Neural cell (in vitro differentiated cells): ENCODE results near the gene ACIN1. TPM values are rescaled to one million over a fixed set of nuclear protein-coding genes. Genes with fewer than 3 reads are reported as not detected.

Experiments used
- H2AFZ ChIP-seq: fragments of 200-600, 300-800 bp; sonication (generic), shearing (Covaris generic); 2 replicates; pipeline ENCODE4 v1.6.0; 2014; ENCODE audit warnings: low read depth, mild to moderate bottlenecking, antibody characterized with exemption, low read length, moderate library complexity
- H3F3A ChIP-seq: fragments of 200-600 bp; shearing (Covaris generic); 2 replicates; pipeline ENCODE4 v1.6.1; 2016; ENCODE audit warnings: mild to moderate bottlenecking, moderate library complexity, mixed read lengths, antibody characterized with exemption, low read length; ENCODE audit not compliant: insufficient read depth, poor library complexity, severe bottlenecking
- H3K27ac ChIP-seq: fragments of 200-600, 300-800 bp; sonication (generic), shearing (Covaris generic); 2 replicates; pipeline ENCODE4 v1.5.1; 2014; ENCODE audit warnings: mild to moderate bottlenecking, low read length, moderate library complexity
- H3K27me3 ChIP-seq: fragments of 300-800, 200-600 bp; sonication (generic), shearing (Covaris generic); 2 replicates; pipeline ENCODE4 v1.6.0; 2014; ENCODE audit warnings: mild to moderate bottlenecking, low read depth, low read length, moderate library complexity; ENCODE audit not compliant: insufficient read depth
- H3K36me3 ChIP-seq: fragments of 300-800, 200-600 bp; sonication (generic), shearing (Covaris generic); 2 replicates; pipeline ENCODE4 v1.5.1; 2014; ENCODE audit warnings: mild to moderate bottlenecking, antibody characterized with exemption, low read length, moderate library complexity; ENCODE audit not compliant: insufficient read depth
- H3K4me2 ChIP-seq: fragments of 300-800, 200-600 bp; sonication (generic), shearing (Covaris generic); 2 replicates; pipeline ENCODE4 v1.6.0; 2014; ENCODE audit warnings: mild to moderate bottlenecking, low read length
- H3K4me3 ChIP-seq: fragments of 300-800, 200-600 bp; sonication (generic), shearing (Covaris generic); 2 replicates; pipeline ENCODE4 v1.5.1; 2014; ENCODE audit warnings: mild to moderate bottlenecking, low read length, moderate library complexity
- H3K79me2 ChIP-seq: fragments of 200-600 bp; shearing (Covaris generic); replicated peaks from 2 replicates; pipeline ENCODE4 v1.6.0; 2014; ENCODE audit warnings: mild to moderate bottlenecking, low read length, moderate library complexity; ENCODE audit not compliant: insufficient read depth
- H3K9ac ChIP-seq: fragments of 300-800, 200-600 bp; sonication (generic), shearing (Covaris generic); 2 replicates; pipeline ENCODE4 v1.6.1; 2016; ENCODE audit warnings: mild to moderate bottlenecking, low read length, mixed read lengths
- H3K9me2 ChIP-seq: fragments of 200-600 bp; shearing (Covaris generic); 2 replicates; pipeline ENCODE4 v1.6.1; 2016; ENCODE audit warnings: mild to moderate bottlenecking, low read length, mixed read lengths; ENCODE audit not compliant: insufficient read depth
- H3K9me3 ChIP-seq: fragments of 200-600, 300-800 bp; sonication (generic), shearing (Covaris generic); 2 replicates; pipeline ENCODE4 v1.6.1; 2016; ENCODE audit warnings: mild to moderate bottlenecking, mixed run types, low read length, moderate library complexity, mixed read lengths
- H4K20me1 ChIP-seq: fragments of 200-600 bp; shearing (Covaris generic); 2 replicates; pipeline ENCODE4 v1.6.1; 2016; ENCODE audit warnings: mild to moderate bottlenecking, mixed run types; ENCODE audit not compliant: insufficient read depth
- EP300 ChIP-seq: fragments of 450-650 bp; conservative IDR thresholded peaks from 2 replicates; pipeline ENCODE4 v1.6.1; 2014; ENCODE audit warnings: antibody characterized with exemption, mild to moderate bottlenecking, moderate library complexity; ENCODE audit not compliant: poor library complexity, severe bottlenecking
- EZH2 ChIP-seq: fragments of 200-600, 300-800 bp; shearing (Covaris generic), sonication (generic); IDR thresholded peaks from 2 replicates; pipeline ENCODE4 v1.6.1; 2014; ENCODE audit warnings: antibody characterized with exemption, low read length, borderline replicate concordance, mild to moderate bottlenecking; ENCODE audit not compliant: insufficient read depth, poor library complexity, severe bottlenecking
- MXI1 ChIP-seq: fragments of 450-650 bp; conservative IDR thresholded peaks from 2 replicates; pipeline ENCODE4 v1.6.1; 2014; ENCODE audit warnings: antibody characterized with exemption, mild to moderate bottlenecking; ENCODE audit not compliant: poor library complexity, severe bottlenecking
- POLR2AphosphoS5 ChIP-seq: IDR thresholded peaks from 2 replicates; pipeline ENCODE4 v1.6.1; 2012
- RAD21 ChIP-seq: fragments of 450-650 bp; conservative IDR thresholded peaks from 2 replicates; pipeline ENCODE4 v1.6.1; 2014; ENCODE audit warnings: antibody characterized with exemption, mild to moderate bottlenecking, moderate library complexity
- REST ChIP-seq: IDR thresholded peaks from 2 replicates; pipeline ENCODE4 v1.6.1; 2012; ENCODE audit warnings: borderline replicate concordance
- SMC3 ChIP-seq: fragments of 450-650 bp; conservative IDR thresholded peaks from 2 replicates; pipeline ENCODE4 v1.6.1; 2014; ENCODE audit warnings: antibody characterized with exemption, mild to moderate bottlenecking, moderate library complexity; ENCODE audit not compliant: poor library complexity
- TAF1 ChIP-seq: IDR thresholded peaks from 2 replicates; pipeline ENCODE4 v1.6.1; 2012; ENCODE audit warnings: low read depth
- polyA plus RNA-seq: library from polyadenylated mRNA; depleted of rRNA; stranded (reverse); fragments of >200 nt; gene quantifications from 2 replicates; pipeline ENCODE4 v1.2.3, GENCODE V29; 2014
- TF ChIP-seq, protein P1 (sequence below): fragments of 450-650 bp; IDR thresholded peaks from 2 replicates; pipeline ENCODE4 v1.5.1; 2014; ENCODE audit warnings: antibody characterized with exemption, mild to moderate bottlenecking, moderate library complexity; ENCODE audit not compliant: poor library complexity, severe bottlenecking

The ACIN1 gene
- polyA plus RNA-seq, 1 donor from 2014 or later, result 143 TPM

DNA sequence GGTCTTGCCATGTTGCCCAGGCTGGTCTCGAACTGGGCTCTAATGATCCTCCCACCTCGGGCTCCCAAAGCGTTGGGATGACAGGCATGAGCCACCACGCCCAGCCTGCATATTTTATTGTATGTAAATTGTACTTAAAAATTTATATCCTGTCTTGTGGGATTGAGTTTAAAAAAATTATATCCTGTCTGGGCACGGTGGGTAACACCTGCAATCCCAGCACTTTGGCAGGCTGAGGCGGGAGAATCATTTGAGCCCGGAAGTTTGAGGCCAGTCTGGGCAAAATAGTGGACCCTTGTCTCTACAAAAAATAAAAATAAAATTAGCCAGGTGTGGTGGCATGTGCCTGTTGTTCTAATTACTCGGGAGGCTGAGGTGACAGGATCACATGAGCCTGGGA, 38.0 kb upstream of the ACIN1 start:
- Histone ChIP-seq H4K20me1 (no peaks in the 10 kb centered on the region), H3K36me3 (no peaks in the 10 kb centered on the region), H3K27me3 (no peaks in the 10 kb centered on the region), H3K27ac (no peak overlapping the region), H3F3A (no peaks in the 10 kb centered on the region), H3K9me2 (no peaks in the 10 kb centered on the region), H3K4me2 (no peak overlapping the region), H3K9ac (no peak overlapping the region), H2AFZ (no peak overlapping the region), H3K79me2 (no peaks in the 10 kb centered on the region), H3K4me3 (no peak overlapping the region), H3K9me3 (no peaks in the 10 kb centered on the region)
- no peak for TF ChIP-seq POLR2AphosphoS5
- no peak for TF ChIP-seq MXI1
- no peak for TF ChIP-seq RAD21
- no peak for TF ChIP-seq REST
- TF ChIP-seq EZH2, result no peak
- TF ChIP-seq SMC3, result no peak
- TF ChIP-seq, protein P1, sequence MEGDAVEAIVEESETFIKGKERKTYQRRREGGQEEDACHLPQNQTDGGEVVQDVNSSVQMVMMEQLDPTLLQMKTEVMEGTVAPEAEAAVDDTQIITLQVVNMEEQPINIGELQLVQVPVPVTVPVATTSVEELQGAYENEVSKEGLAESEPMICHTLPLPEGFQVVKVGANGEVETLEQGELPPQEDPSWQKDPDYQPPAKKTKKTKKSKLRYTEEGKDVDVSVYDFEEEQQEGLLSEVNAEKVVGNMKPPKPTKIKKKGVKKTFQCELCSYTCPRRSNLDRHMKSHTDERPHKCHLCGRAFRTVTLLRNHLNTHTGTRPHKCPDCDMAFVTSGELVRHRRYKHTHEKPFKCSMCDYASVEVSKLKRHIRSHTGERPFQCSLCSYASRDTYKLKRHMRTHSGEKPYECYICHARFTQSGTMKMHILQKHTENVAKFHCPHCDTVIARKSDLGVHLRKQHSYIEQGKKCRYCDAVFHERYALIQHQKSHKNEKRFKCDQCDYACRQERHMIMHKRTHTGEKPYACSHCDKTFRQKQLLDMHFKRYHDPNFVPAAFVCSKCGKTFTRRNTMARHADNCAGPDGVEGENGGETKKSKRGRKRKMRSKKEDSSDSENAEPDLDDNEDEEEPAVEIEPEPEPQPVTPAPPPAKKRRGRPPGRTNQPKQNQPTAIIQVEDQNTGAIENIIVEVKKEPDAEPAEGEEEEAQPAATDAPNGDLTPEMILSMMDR, result no peak
- TF ChIP-seq EP300, result no peak
- TF ChIP-seq TAF1, result no peak

- TF ChIP-seq, protein P1, result no peak
- TF ChIP-seq EZH2 (no peak), MXI1 (no peak), TAF1 (no peak), POLR2AphosphoS5 (no peak), REST (no peak), SMC3 (no peak), RAD21 (no peak), EP300 (no peak)
- no peaks in the 10 kb centered on the region for H4K20me1 ChIP-seq
- H3K79me2 ChIP-seq, result no peaks in the 10 kb centered on the region
- H3K36me3 ChIP-seq, result no peaks in the 10 kb centered on the region
- no peak overlapping the region for H3K4me2 ChIP-seq
- no peak overlapping the region for H2AFZ ChIP-seq
- no peak overlapping the region for H3K4me3 ChIP-seq
- no peak overlapping the region for H3K9ac ChIP-seq
- H3K27ac ChIP-seq, result no peak overlapping the region
- no peaks in the 10 kb centered on the region for H3K9me2 ChIP-seq
- no peaks in the 10 kb centered on the region for H3K27me3 ChIP-seq
- H3F3A ChIP-seq, result no peaks in the 10 kb centered on the region
- no peaks in the 10 kb centered on the region for H3K9me3 ChIP-seq
Measured at GRCh38 chr14:23131482-23131881, 36.5 kb upstream of the ACIN1 start.
